ENCODE measurements around the gene TCFL5.

- TF ChIP-seq CTCF (IDR thresholded peaks at IDR 0.05) (no peak), POLR2A (IDR thresholded peaks at IDR 0.05) (no peak)
Measured at GRCh38 chr20:62815066-62815991, 46.3 kb downstream of the TCFL5 start.

Measured in esophagus squamous epithelium (tissue), 4 donors.